Measurements from ENCODE around the gene LAMA4.

DNA sequence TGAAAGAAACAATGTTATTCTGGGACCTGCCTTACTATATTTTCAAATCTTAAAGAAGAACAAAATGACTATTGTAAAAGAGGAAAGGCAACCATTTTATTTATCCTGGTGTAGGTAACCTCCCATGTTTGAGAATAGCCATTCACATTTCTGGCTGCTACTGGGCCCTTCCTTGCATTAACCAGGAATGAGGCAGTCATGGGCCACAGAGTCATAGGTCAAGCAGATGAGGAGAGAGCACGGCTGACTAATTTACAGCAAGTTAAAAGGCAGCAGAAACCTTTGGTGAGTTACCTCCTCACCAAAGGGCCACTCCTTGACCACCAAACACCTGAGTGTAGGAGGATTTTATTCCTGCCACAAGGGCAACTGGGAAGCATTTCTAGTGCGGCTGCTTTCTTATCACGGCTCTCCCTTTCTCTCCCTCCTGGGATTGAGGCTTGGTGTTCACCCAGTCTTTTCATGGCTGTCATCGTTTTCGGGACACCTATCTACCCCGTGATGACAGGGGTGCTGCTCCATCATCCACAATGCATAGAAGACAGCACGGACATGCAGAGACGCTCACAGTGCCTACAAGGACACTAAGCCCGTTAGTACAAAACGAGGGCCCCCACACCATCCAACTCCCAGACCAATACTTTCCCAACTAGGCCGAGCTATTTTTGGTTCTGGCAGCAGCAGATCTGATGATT lies 4.4 kb upstream of the LAMA4 start:
- TF ChIP-seq POLR2A (IDR thresholded peaks at IDR 0.05) = no peak
- TF ChIP-seq, protein P1, sequence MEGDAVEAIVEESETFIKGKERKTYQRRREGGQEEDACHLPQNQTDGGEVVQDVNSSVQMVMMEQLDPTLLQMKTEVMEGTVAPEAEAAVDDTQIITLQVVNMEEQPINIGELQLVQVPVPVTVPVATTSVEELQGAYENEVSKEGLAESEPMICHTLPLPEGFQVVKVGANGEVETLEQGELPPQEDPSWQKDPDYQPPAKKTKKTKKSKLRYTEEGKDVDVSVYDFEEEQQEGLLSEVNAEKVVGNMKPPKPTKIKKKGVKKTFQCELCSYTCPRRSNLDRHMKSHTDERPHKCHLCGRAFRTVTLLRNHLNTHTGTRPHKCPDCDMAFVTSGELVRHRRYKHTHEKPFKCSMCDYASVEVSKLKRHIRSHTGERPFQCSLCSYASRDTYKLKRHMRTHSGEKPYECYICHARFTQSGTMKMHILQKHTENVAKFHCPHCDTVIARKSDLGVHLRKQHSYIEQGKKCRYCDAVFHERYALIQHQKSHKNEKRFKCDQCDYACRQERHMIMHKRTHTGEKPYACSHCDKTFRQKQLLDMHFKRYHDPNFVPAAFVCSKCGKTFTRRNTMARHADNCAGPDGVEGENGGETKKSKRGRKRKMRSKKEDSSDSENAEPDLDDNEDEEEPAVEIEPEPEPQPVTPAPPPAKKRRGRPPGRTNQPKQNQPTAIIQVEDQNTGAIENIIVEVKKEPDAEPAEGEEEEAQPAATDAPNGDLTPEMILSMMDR (IDR thresholded peaks at IDR 0.05) = no peak
